Transverse colon (tissue), 3 donors: ENCODE results near the gene KRT40.

Source experiments
- EP300 ChIP-seq: sonication (generic); formaldehyde crosslinking; IDR thresholded peaks from one replicate; pipeline ENCODE4 v1.6.1; 2017; ENCODE audit warnings: antibody characterized with exemption, low read depth
- POLR2A ChIP-seq: fragments of 450-650 bp; IDR thresholded peaks from one replicate; pipeline ENCODE4 v1.6.1; 2016; ENCODE audit warnings: antibody characterized with exemption, mild to moderate bottlenecking, moderate library complexity
- TF ChIP-seq, protein P1 (sequence below), 5 experiments: fragments of 200-600 bp in 3 of 5; fragments of 450-650 bp in 2 of 5; sonication (generic) in 3 of 5; IDR thresholded peaks; 1 replicate in 2 of 5; 2 replicates in 3 of 5; pipeline ENCODE4 v1.5.1; 2016 to 2017; ENCODE audit warnings: antibody characterized with exemption in 5 of 5, inconsistent platforms in 3 of 5, mild to moderate bottlenecking in 2 of 5, moderate library complexity in 1 of 5

DNA sequence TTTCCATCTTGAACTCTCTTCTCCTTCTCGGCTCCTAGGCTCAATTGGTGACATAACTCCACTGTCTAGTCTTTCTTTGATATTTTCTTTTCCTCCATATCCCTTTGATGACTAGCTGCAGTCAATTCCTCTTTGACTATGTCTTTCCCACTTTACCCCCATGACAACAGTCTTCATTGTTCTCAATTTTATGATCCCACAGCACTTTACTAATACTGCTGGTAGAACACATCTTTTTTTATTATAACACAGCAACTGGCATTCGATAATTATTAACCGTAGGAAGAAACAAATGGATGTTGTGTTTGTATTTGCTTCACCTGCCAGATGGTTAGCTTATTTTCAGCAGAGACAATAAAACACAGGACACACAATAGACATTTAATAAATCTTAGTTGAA, 8.5 kb upstream of the KRT40 start:
- TF ChIP-seq, protein P1, sequence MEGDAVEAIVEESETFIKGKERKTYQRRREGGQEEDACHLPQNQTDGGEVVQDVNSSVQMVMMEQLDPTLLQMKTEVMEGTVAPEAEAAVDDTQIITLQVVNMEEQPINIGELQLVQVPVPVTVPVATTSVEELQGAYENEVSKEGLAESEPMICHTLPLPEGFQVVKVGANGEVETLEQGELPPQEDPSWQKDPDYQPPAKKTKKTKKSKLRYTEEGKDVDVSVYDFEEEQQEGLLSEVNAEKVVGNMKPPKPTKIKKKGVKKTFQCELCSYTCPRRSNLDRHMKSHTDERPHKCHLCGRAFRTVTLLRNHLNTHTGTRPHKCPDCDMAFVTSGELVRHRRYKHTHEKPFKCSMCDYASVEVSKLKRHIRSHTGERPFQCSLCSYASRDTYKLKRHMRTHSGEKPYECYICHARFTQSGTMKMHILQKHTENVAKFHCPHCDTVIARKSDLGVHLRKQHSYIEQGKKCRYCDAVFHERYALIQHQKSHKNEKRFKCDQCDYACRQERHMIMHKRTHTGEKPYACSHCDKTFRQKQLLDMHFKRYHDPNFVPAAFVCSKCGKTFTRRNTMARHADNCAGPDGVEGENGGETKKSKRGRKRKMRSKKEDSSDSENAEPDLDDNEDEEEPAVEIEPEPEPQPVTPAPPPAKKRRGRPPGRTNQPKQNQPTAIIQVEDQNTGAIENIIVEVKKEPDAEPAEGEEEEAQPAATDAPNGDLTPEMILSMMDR (IDR thresholded peaks at IDR 0.05), result no peak
- no peak for TF ChIP-seq EP300
- no peak for TF ChIP-seq POLR2A
